MG63 (cell line): ENCODE data around the gene CDH6. TPM values are rescaled to one million over a fixed set of nuclear protein-coding genes. Genes with fewer than 3 reads are reported as not detected.

Experiments used
- DNase-seq: peaks from one replicate; pipeline ENCODE4 v3.0.0-alpha.2; 2020
- H3K27me3 ChIP-seq: fragments of 250-450 bp; sonication (Bioruptor Pico); 2 replicates; pipeline ENCODE4 v1.5.1; 2020; ENCODE audit warnings: mild to moderate bottlenecking, moderate library complexity
- H3K36me3 ChIP-seq: fragments of 250-450 bp; sonication (Bioruptor Pico); 2 replicates; pipeline ENCODE4 v1.5.1; 2020; ENCODE audit warnings: mild to moderate bottlenecking, moderate library complexity
- H3K4me3 ChIP-seq: fragments of 250-450 bp; sonication (Bioruptor Pico); 2 replicates; pipeline ENCODE4 v1.5.1; 2020; ENCODE audit warnings: mild to moderate bottlenecking, moderate library complexity
- H3K9me3 ChIP-seq: fragments of 250-450 bp; sonication (Bioruptor Pico); 2 replicates; pipeline ENCODE4 v1.5.1; 2020; ENCODE audit warnings: mild to moderate bottlenecking, moderate library complexity
- total RNA-seq: library from RNA; depleted of rRNA; stranded (reverse); fragments of >200 nt; shearing (Covaris generic); gene quantifications from 2 replicates; pipeline ENCODE4 v1.2.3, GENCODE V29; 2014; ENCODE audit warnings: low replicate concordance

Gene CDH6
- total RNA-seq, 1 experiment from 2014 or later = 244 TPM

DNA sequence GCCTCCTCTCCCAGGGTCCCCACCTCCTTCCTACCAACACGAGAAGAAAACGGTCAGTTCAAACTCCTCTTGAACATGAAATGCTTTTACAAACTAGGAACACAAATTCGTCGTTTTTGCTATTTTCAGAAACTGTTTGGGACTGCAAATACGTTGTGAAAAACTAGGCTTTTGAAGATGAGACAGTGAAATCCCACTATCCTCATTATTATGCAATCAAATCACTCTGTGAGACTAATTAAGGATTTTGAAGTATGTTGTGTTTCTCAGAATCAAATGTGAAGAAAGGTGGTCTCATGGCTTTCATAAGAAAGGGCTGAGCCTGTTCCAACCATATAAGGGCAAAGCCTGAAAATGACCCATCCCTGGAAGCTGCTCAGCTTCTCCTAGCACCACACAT is 33.2 kb downstream of the CDH6 start:
- no peak for DNase-seq
- Histone ChIP-seq H3K27me3 (no peaks in the 10 kb centered on the region), H3K4me3 (no peak overlapping the region), H3K9me3 (no peaks in the 10 kb centered on the region), H3K36me3 (peaks cover 91% of the 10 kb centered on the region)

DNA sequence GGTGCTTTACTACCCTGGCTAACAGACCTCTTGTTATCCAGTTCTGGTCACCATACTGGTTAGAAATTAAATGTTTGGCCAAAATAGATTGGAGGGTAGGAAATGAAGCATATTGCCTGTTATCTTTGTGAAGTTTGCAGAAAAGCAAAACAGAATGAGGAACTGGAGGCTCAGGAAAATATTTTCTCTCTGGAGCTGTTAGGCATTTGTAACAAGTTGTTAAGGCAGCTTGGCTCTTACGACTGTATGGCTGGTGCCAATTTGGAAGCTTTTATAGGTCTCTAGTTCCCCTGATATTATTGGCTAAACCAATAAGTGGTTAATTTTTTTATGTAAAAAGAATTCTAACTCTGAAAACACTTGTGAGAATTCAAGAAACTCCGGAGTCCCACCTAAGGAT is 35.8 kb downstream of the CDH6 start:
- Histone ChIP-seq H3K9me3 (no peaks in the 10 kb centered on the region), H3K4me3 (no peak overlapping the region), H3K27me3 (no peaks in the 10 kb centered on the region), H3K36me3 (peaks cover 89% of the 10 kb centered on the region)
- DNase-seq = no peak

DNA sequence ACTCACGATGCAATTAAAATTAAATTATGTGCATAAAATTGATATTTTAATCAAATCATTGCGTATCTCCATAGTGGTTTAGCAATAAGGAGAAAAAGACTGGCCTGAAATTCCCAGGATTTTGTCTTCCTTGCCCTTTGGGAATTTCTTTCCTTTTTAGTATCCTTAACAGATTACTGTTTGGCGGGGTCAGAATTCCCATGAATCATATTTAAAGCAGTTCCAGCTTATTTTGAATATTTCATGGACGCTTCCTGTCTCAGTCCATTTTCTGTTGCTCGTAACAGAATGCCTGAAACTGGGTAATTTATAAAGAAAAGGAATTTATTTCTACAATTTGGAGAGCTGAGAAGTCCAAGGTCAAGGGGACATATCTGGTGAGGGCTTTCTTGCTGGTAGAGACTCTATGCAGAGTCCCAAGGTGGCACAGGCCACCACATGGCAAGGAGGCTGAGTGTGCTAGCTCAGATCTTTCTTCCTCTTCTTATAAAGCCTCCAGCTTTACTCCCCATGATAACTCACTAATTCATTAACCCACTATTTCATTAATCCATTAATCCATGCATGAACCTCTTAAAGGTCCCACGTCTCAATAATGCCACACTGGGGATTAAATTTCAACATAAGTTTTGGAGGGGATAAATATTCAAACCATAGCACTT is 37.8 kb downstream of the CDH6 start:
- Histone ChIP-seq H3K36me3 (peaks cover 86% of the 10 kb centered on the region), H3K27me3 (no peaks in the 10 kb centered on the region), H3K4me3 (no peak overlapping the region), H3K9me3 (no peaks in the 10 kb centered on the region)
- DNase-seq = no peak

DNA sequence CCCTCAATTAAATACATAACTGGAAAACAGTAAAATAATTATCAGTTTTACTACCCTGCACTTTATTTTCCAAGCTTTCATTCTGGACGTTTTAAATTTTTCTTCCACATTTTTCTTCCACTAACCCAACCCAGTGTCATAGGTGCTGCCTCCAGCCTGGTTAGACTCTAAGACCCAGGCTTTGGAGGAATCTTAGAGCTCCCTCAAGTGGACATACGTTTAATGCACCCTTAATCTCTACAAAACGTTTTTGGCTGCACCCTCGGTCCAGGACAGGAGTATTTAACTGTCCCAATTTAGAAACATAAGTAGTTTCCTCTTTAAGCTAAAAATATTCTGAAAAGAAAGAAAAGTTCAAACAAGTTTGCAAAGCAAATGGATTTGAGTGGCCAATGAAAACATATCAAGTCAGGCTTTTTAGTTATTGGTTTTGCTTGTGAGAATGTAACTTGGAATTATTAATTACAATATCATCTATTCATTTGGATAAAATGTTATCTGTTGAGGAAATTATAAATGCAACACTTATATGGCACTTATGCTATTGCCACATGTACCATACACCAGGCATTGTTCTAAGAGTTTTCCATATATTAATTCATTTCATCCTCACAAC is 38.9 kb downstream of the CDH6 start:
- Histone ChIP-seq H3K9me3 (no peaks in the 10 kb centered on the region), H3K36me3 (peaks cover 86% of the 10 kb centered on the region), H3K27me3 (no peaks in the 10 kb centered on the region), H3K4me3 (no peak overlapping the region)
- DNase-seq = peak; percentile 49

DNA sequence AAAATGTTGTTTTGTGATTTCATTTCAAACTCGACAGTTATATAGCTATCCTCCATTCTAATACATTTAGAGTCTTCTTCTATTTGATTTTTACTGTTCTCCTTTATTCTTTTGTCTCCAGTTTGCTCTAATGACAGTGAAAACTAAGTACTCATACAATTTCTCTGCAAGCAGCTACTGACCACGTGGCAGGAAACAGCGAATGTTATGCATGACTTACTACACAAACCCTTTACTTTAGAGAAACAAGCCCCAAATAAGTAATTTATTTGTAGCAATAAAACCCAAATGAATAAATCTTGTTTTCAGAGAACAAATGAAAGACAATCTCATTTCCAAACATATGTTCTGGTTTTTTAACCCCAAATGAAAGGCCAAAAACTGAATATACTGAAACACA is 41.9 kb downstream of the CDH6 start:
- Histone ChIP-seq H3K27me3 (no peaks in the 10 kb centered on the region), H3K9me3 (no peaks in the 10 kb centered on the region), H3K4me3 (no peak overlapping the region), H3K36me3 (peaks cover 90% of the 10 kb centered on the region)
- no peak for DNase-seq

DNA sequence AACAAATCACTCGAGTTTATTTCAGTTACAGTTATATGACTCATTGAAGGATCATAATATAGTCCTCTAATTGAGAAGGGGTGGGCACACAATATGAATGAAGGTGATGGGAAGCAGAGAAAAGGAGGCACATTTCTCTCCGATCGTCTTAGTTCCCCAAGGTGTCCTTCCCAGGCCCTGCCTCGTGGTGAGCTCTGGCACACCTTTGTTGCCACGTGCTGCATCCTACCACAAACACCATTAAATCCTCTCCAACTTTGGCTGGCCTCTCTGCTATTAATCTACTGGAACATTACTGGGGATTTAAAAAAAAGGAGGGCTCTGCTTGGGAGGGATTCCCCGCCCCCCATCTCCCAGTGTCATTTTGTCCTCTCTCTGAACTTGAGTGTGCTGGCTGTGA is 42.9 kb downstream of the CDH6 start:
- Histone ChIP-seq H3K4me3 (no peak overlapping the region), H3K27me3 (no peaks in the 10 kb centered on the region), H3K9me3 (no peaks in the 10 kb centered on the region), H3K36me3 (peaks cover 92% of the 10 kb centered on the region)
- no peak for DNase-seq

DNA sequence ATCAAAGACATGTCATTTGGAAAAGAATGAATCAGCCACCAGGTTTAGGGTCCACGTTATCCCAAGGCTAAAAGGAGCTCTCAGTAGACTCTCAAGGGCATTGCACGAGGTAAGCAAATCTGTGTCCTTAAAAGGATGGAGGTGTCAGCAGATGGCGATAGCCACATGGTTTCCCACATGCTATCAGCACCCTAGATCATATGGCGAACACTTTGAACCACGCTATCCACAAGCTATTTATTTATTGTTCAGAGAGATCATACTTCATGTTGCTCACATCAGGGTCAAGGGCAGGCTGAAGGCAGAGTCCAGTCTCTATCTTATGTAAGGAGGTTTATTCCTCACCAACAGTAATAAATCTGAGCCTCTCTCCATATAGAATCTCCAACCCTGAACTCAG is 43.7 kb downstream of the CDH6 start:
- Histone ChIP-seq H3K36me3 (peaks cover 92% of the 10 kb centered on the region), H3K9me3 (no peaks in the 10 kb centered on the region), H3K27me3 (no peaks in the 10 kb centered on the region), H3K4me3 (no peak overlapping the region)
- DNase-seq = no peak

DNA sequence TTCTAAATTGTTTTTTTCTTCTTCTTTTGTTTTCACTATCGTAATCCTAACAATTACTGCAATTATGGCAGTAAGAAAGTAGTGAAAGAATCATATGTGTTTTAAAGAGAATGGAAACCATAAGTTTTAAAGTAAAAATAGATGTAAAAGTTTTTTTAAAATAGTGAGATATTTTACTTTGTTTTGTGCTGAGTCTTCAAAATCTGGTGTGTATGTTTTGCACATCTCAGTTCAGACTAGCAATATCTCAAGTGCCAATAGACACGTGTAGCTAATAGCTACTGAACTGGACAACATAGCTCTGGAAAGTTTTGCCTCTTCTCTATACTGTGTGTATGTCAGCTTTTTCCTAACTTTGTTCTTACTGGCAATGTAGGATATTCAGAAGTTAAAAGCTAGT is 45.0 kb downstream of the CDH6 start:
- Histone ChIP-seq H3K36me3 (peaks cover 92% of the 10 kb centered on the region), H3K27me3 (no peaks in the 10 kb centered on the region), H3K4me3 (no peak overlapping the region), H3K9me3 (no peaks in the 10 kb centered on the region)
- no peak for DNase-seq

DNA sequence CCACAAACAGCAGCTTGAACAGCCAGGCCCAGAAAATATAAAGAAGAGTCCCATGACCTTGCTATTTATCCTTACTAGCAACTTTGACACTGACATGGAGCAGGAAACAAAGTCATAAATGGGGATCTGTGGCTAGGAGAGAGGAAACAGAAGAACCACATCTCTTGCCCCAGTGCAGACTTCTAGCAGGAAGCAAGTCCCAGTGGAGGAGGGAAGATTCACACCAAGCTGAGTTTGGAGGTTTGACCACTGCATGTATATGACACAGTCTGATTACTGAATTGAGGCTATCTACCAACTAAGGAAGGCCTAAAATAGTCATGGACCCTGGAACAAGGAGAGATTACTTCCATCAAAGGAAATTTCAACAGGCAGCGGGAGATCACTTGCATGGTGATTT is 51.4 kb downstream of the CDH6 start:
- H3K27me3 ChIP-seq = no peaks in the 10 kb centered on the region
- peaks cover 93% of the 10 kb centered on the region for H3K36me3 ChIP-seq
- no peak for DNase-seq
- no peak overlapping the region for H3K4me3 ChIP-seq
- H3K9me3 ChIP-seq = no peaks in the 10 kb centered on the region

DNA sequence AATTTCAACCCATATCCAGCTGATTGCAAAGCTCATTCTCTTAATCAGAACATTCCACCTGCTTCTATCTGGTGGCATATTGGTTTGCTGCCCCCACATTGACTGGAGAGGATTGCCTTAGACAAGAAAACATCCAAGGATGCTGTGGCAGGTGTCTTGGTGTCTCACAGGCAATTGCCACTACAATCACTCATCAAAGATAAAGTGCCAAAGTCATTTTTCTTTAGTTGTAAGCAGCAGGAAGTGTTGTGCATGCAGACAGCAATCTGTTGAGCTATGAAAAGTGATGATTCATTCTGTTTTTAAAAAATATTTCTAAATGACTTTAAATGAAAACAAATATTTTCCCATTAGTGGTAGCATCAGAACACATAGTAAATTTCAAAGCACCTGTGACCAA is 53.9 kb downstream of the CDH6 start:
- Histone ChIP-seq H3K27me3 (no peaks in the 10 kb centered on the region), H3K4me3 (no peak overlapping the region), H3K36me3 (peaks cover 93% of the 10 kb centered on the region), H3K9me3 (no peaks in the 10 kb centered on the region)
- no peak for DNase-seq

DNA sequence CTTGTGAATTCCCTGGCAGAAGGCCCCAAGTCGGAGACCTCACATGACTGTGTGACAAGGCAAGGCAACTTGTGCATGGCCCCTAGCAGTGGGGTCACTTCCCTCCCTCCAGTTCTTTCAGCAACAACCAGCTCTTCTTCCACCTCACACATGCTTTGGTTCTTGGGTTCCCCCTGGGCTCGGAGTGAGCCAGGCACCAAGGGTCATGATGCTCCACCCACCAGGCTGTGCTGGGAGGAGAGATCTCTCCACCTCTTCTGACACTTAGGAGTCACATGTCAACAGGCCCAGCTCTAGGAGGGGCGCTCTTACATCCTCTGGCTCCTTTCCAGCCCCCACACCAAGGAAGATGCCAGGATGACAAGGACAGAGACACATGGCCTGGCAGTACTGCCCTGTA is 56.7 kb downstream of the CDH6 start:
- peaks cover 94% of the 10 kb centered on the region for H3K36me3 ChIP-seq
- no peaks in the 10 kb centered on the region for H3K27me3 ChIP-seq
- no peaks in the 10 kb centered on the region for H3K9me3 ChIP-seq
- no peak overlapping the region for H3K4me3 ChIP-seq
- no peak for DNase-seq

DNA sequence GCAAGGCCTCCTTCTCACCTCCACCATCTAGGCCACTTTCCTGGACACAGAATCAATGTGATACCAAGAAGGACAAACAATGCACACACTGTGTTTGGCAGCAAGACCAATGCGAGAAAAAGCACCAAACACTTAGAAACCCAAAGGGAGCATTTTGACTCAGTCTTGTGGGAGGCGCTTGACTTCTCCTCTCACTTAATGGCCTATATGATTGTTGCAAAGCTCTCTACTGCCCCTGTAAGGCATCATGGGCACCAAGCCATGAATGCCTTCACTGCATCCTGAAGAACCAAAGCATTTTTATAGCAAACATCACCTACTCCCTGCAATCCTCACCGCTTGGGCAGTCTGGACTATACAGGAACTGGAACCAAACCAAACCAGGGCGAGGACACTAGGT is 57.5 kb downstream of the CDH6 start:
- Histone ChIP-seq H3K4me3 (no peak overlapping the region), H3K27me3 (no peaks in the 10 kb centered on the region), H3K36me3 (peaks cover 97% of the 10 kb centered on the region), H3K9me3 (no peaks in the 10 kb centered on the region)
- DNase-seq = no peak

DNA sequence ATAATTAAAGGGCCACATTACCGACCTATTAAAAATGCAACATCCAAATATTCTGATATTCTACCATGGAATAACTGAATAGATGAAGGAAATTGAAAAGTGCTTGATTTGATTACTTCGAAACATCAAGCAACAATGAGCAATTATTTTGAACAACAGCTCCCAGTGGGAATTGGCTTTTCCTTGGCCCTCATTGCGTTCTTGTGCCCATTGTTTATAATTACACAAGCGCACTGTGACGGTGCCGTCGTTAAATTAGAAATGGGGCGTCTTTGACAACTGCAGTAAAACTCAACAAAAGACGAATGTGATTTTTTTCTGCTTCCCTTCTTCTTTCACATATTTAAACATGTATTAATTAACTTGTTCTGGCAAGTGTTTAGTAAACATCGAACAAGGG is 61.6 kb downstream of the CDH6 start:
- peaks cover 93% of the 10 kb centered on the region for H3K36me3 ChIP-seq
- no peak overlapping the region for H3K4me3 ChIP-seq
- no peak for DNase-seq
- H3K27me3 ChIP-seq = no peaks in the 10 kb centered on the region
- no peaks in the 10 kb centered on the region for H3K9me3 ChIP-seq

DNA sequence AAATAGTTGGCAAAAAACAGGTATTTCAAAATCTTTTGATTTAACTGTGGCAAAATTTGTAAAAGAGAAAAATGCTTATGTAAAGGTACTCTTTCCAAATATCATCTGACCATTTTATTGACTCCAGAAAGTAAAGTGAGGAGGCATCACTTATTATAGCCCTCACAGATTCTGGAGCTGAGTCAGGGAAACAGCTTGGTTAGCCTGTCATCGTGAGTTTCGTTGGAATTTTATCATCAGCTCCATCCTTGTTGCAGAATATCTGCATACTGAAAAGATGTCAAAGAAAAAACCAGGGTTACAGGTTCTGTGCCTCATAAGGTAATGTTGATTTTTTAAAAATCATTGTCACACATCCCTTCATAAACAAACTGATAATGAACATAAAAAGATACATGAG is 74.8 kb downstream of the CDH6 start:
- DNase-seq = no peak
- Histone ChIP-seq H3K4me3 (no peak overlapping the region), H3K9me3 (no peaks in the 10 kb centered on the region), H3K36me3 (peaks cover 83% of the 10 kb centered on the region), H3K27me3 (no peaks in the 10 kb centered on the region)

DNA sequence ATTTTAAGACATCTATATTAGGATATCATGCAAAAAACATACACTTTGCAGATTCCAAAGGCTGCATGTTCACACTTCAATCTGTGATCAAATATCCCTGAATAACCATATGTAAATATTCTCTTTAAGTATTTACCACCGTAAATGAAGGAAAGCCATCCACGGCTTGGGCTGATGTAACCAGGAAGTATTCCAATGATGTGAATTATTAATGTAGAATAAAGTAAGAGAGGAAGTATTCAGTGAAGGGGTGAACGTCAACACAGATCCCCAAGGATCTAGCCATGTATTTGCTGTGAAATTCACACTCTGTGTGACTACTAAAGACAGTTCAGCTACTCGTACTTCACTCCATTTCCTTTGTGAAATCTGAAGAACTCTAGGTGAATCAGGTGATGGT is 75.2 kb downstream of the CDH6 start:
- no peak overlapping the region for H3K4me3 ChIP-seq
- H3K36me3 ChIP-seq = peaks cover 85% of the 10 kb centered on the region
- no peaks in the 10 kb centered on the region for H3K27me3 ChIP-seq
- no peak for DNase-seq
- no peaks in the 10 kb centered on the region for H3K9me3 ChIP-seq

DNA sequence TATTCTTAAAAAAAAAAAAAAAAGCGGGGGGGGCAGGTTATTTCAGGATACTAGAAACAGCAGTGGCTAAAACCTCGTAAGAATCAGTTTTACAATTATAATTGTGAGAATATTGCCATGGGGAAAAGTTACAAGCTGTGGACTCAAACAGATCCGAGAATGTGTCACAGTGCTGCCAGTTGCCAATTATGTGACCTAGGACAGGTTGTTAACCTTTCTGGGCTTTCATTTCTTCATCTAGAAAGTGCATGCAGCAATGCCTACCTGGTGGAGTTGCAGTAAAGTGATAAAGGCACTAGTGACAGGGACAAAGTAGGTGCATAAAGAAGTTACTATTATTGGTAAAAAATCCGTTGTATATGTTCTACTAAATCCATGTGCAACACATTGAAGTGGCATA is 75.8 kb downstream of the CDH6 start:
- peaks cover 88% of the 10 kb centered on the region for H3K36me3 ChIP-seq
- no peaks in the 10 kb centered on the region for H3K27me3 ChIP-seq
- H3K4me3 ChIP-seq = no peak overlapping the region
- no peaks in the 10 kb centered on the region for H3K9me3 ChIP-seq
- no peak for DNase-seq

DNA sequence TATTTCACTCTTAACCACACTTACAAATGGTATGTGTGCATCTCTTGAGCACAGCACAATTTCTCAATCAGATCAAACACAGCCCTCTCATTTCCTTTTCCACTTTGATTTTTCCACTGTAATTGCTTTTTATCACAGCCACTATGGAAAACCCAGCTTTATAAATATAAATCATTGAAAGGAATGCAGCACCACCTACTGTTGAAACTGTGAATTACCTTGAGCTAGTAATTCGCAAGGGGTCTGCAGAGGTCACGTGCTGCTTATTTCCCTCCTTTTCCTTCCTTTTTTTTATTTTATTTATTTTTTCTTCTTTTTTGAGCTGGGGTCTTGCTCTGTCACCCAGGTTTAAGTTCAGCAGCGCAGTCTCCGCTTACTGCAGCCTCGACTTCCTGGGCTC is 76.9 kb downstream of the CDH6 start:
- Histone ChIP-seq H3K4me3 (no peak overlapping the region), H3K9me3 (no peaks in the 10 kb centered on the region)
- DNase-seq = no peak

DNA sequence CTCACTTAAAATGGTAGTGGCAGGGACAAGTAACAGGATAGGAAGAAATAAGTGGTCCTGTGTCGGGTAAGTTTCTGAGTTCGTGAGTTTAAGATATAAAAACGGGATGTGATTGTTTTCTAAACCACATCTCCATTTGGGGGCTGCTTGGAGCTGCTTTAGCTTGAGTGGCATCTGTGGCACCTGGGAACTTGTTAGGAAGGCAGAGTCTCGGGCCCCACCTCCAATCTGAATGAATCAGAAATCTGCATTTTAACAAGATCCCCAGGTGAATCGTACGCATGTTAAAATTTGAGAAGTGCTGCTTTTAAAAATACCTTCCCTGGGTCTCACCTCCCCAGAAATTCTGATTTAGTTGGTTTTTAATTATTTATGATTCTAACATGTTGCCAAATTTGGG is 78.1 kb downstream of the CDH6 start:
- Histone ChIP-seq H3K4me3 (no peak overlapping the region), H3K9me3 (no peaks in the 10 kb centered on the region), H3K27me3 (no peaks in the 10 kb centered on the region), H3K36me3 (peaks cover 92% of the 10 kb centered on the region)
- no peak for DNase-seq

More for the DNA sequence above, 76.9 kb downstream of the CDH6 start:
- no peaks in the 10 kb centered on the region for H3K27me3 ChIP-seq
- peaks cover 90% of the 10 kb centered on the region for H3K36me3 ChIP-seq
